Lower leg skin (tissue), 4 donors: ENCODE results near the gene RGMA. TPM values are rescaled to one million over a fixed set of nuclear protein-coding genes. Genes with fewer than 3 reads are reported as not detected.

ENCODE experiments used
- DNase-seq, 2 donors: peaks; one replicate each; pipeline ENCODE4 v3.0.0-alpha.2; 2019; ENCODE audit warnings: low spot score in 2 of 2
- H3K4me3 ChIP-seq: fragments of 200-600 bp; sonication (generic); 2 replicates; pipeline ENCODE4 v1.5.1; 2017; ENCODE audit warnings: mild to moderate bottlenecking, low read depth; ENCODE audit not compliant: poor library complexity, severe bottlenecking
- CTCF ChIP-seq, 3 donors: fragments of 450-650 bp; IDR thresholded peaks; one replicate each; pipeline ENCODE4 v1.5.1; 2016; ENCODE audit warnings: antibody characterized with exemption in 3 of 3, mild to moderate bottlenecking in 3 of 3, moderate library complexity in 2 of 3
- POLR2A ChIP-seq, 2 donors: fragments of 450-650 bp; IDR thresholded peaks; one replicate each; pipeline ENCODE4 v1.6.1; 2016 to 2017; ENCODE audit warnings: antibody characterized with exemption in 2 of 2, mild to moderate bottlenecking in 1 of 2, moderate library complexity in 1 of 2
- WGBS, 2 donors: methylation state at CpG; one replicate each; pipeline ENCODE4 v1.1.5; 2018; 5-methylcytosine and 5-hydroxymethylcytosine counted together
- intact Hi-C: fragments of 100-400 bp; cut with DNase I; formaldehyde crosslinking; loops from one replicate; pipeline ENCODE4 v1.15.0; 2023; ENCODE audit warnings: low total_unique reads
- total RNA-seq, 4 donors: library from RNA; depleted of rRNA; stranded (reverse); fragments of >200 nt; gene quantifications; one replicate each; pipeline ENCODE4 v1.1.0, GENCODE V29; 2016

The RGMA gene, protein sequence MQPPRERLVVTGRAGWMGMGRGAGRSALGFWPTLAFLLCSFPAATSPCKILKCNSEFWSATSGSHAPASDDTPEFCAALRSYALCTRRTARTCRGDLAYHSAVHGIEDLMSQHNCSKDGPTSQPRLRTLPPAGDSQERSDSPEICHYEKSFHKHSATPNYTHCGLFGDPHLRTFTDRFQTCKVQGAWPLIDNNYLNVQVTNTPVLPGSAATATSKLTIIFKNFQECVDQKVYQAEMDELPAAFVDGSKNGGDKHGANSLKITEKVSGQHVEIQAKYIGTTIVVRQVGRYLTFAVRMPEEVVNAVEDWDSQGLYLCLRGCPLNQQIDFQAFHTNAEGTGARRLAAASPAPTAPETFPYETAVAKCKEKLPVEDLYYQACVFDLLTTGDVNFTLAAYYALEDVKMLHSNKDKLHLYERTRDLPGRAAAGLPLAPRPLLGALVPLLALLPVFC
- total RNA-seq = 10 to 100 TPM in 3 of 4 donors, 1 to 10 TPM in 1; 9.5 to 28.2 (median 16.6) TPM

DNA sequence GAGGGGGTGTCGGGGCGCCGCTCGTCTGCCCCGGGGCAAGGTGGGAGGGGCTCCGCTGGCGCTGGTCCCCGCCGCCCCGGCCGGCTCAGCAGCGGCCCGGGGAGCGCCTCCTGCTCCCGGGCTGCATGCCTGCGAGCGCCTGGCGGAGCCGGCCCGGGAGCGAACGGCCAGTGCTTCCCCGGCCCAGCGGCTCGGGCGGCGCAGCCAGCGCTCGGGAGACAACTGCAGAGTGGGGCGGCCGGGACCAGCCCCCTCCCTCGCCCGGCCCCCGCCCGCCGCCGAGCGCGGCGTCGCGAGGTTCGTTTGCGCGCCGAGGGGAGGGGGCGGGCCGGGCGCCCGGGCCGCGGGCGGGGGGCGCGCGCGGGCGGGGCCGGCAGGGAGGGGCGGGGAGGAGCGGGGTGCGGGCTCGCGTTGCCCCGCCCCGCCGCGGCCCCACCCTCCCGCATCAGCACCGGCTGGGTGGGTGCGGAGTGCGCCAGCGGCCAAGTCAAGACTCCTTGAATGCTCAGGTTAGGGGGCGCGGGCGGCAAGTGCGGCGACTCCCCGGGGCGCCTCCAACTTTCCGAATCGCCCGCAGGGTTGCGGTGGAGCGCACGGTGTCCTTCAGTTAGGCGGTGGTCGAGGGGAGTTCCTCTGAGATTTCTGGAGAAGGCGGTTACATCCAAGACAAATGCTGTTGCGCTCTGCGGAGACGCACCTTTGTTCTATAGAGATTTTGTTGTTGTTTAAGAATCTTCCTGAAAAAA is at the start of gene RGMA:
TSS of gene RGMA (minus strand) at position 231 of the 746 bp plus-strand sequence. CDS start 279 bp downstream, outside the sequence.
- H3K4me3 ChIP-seq = peak within 1 kb of the TSS; percentile 34
- intact Hi-C loops = loop anchor here (5.0 to 10.0 kb wide), 2 partner anchors 893 to 1026 kb away; no protein-coding TSS in a partner anchor
- no peak for TF ChIP-seq POLR2A (IDR thresholded peaks at IDR 0.05)
- TF ChIP-seq CTCF (IDR thresholded peaks at IDR 0.05) = no peak
- DNase-seq = no peak
- 2 to 3% methylated on average over 6 to 40 of the region's 92 CpGs for WGBS, 2 donors

DNA sequence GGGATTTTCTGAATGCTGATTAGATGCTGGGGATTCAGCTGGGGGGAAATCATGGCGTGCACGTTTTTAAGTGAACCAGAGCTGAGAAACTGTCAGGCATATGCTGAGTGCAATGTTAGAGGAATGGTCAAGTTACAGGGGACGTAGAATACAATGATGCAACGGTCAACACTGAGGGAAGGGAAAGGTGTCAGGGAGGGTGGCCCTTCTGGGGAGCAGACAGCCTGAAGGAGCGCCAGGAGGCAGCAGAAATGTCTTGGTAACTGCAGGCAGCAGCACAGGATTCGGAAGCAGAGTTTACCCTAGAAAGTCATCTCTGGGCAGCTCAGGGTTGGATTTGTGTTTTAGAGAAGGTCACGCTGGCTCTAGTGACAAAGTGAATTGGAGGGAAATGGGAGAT is 47.6 kb upstream of the RGMA start:
- DNase-seq = no peak
- TF ChIP-seq CTCF (IDR thresholded peaks at IDR 0.05) (no peak), POLR2A (IDR thresholded peaks at IDR 0.05) (no peak)
- 86% methylated on average over 7 of the region's 7 CpGs for WGBS, 2 donors
- H3K4me3 ChIP-seq = no peak overlapping the region
- intact Hi-C loops = no loop called here

DNA sequence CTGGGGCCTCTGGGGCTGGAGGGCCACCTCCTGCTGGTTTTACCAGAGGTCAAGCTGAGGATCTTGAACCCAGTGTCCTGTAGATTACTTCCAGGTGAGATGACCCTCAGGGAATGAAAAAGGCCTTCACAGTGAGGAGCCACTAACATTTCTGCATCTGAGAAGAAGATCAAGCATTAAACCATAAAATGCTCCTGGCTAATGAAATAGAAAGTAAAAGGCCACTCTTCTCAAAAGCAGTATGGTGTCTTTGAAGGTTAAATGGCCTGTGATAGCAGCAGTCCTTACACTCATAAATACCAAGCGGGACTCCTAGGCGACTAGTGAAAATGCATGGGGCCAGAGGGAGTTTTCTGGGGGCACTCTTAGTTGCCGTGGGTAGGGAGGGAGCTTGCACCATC is 47.0 kb upstream of the RGMA start:
- no peak for TF ChIP-seq CTCF (IDR thresholded peaks at IDR 0.05)
- TF ChIP-seq POLR2A (IDR thresholded peaks at IDR 0.05) = no peak
- 61 to 83% methylated on average over 3 of the region's 3 CpGs for WGBS, 2 donors
- intact Hi-C loops = no loop called here
- no peak for DNase-seq
- H3K4me3 ChIP-seq = no peak overlapping the region

GRCh38 chr15:93135459-93135858 is 46.4 kb upstream of the RGMA start:
- no peak for DNase-seq
- H3K4me3 ChIP-seq = no peak overlapping the region
- TF ChIP-seq CTCF (IDR thresholded peaks at IDR 0.05) (no peak), POLR2A (IDR thresholded peaks at IDR 0.05) (no peak)
- 90 to 96% methylated on average over 3 of the region's 3 CpGs for WGBS, 2 donors
- intact Hi-C loops = no loop called here

- 89 to 90% methylated on average over 10 of the region's 10 CpGs for WGBS, 2 donors
- intact Hi-C loops = no loop called here
- TF ChIP-seq POLR2A (IDR thresholded peaks at IDR 0.05) = no peak
- no peak for TF ChIP-seq CTCF (IDR thresholded peaks at IDR 0.05)
- no peak for DNase-seq
- H3K4me3 ChIP-seq = no peak overlapping the region
Measured at GRCh38 chr15:93131485-93132095, 42.6 kb upstream of the RGMA start.
